CD14-positive monocyte (primary cell): ENCODE measurements around the gene LTA4H. TPM values are rescaled to one million over a fixed set of nuclear protein-coding genes. Genes with fewer than 3 reads are reported as not detected.

Experiments
- DNase-seq, 3 donors: peaks; one replicate each; pipeline ENCODE4 v3.0.0-alpha.2; 2011 to 2022
- H2AFZ ChIP-seq: 2 replicates; pipeline ENCODE4 v1.6.0; 2012; ENCODE audit warnings: mild to moderate bottlenecking, low read depth, low read length, inconsistent platforms; ENCODE audit not compliant: insufficient read depth, poor library complexity, severe bottlenecking
- H3K27ac ChIP-seq, 2 donors: 1 replicate in 1 of 2; 2 replicates in 1 of 2; pipeline ENCODE4 v1.5.1; 2012 to 2013; ENCODE audit warnings: low read length in 2 of 2, control low read depth in 1 of 2, inconsistent platforms in 1 of 2, low read depth in 1 of 2, mild to moderate bottlenecking in 1 of 2
- H3K27me3 ChIP-seq, 2 donors: one replicate each; pipeline versions ENCODE4 v1.6.0 to v1.6.1; 2011 to 2013; ENCODE audit warnings: low read length in 2 of 2; ENCODE audit not compliant: control insufficient read depth in 2 of 2, insufficient read depth in 2 of 2
- H3K36me3 ChIP-seq, 2 donors: replicated peaks in 1 of 2; 1 replicate in 1 of 2; 2 replicates in 1 of 2; pipeline versions ENCODE4 v1.5.1 to v1.6.1; 2012 to 2013; ENCODE audit warnings: low read length in 2 of 2, control low read depth in 1 of 2, inconsistent platforms in 1 of 2, mild to moderate bottlenecking in 1 of 2; ENCODE audit not compliant: insufficient read depth in 2 of 2, control insufficient read depth in 1 of 2
- H3K4me1 ChIP-seq, 2 donors: 1 replicate in 1 of 2; 2 replicates in 1 of 2; pipeline versions ENCODE4 v1.5.1 to v1.6.1; 2012 to 2013; ENCODE audit warnings: low read length in 2 of 2, control low read depth in 1 of 2, inconsistent platforms in 1 of 2, mild to moderate bottlenecking in 1 of 2, moderate library complexity in 1 of 2; ENCODE audit not compliant: insufficient read depth in 2 of 2, control insufficient read depth in 1 of 2
- H3K4me2 ChIP-seq: replicated peaks from 2 replicates; pipeline ENCODE3; 2012; ENCODE audit warnings: low read length, moderate library complexity, mild to moderate bottlenecking; ENCODE audit not compliant: poor library complexity, severe bottlenecking; ENCODE audit errors: extremely low read depth
- H3K4me3 ChIP-seq, 3 experiments: fragments of 200-600 bp in 1 of 3; sonication (generic) in 1 of 3; replicated peaks in 1 of 3; 1 replicate in 2 of 3; 2 replicates in 1 of 3; pipeline ENCODE4 v1.5.1; 2011 to 2013; ENCODE audit warnings: low read length in 3 of 3, mild to moderate bottlenecking in 3 of 3, control low read depth in 2 of 3, low read depth in 2 of 3, inconsistent platforms in 1 of 3, moderate library complexity in 1 of 3
- H3K79me2 ChIP-seq: 2 replicates; pipeline ENCODE4 v1.6.0; 2012; ENCODE audit warnings: mild to moderate bottlenecking, control low read depth, inconsistent platforms, low read length, moderate library complexity; ENCODE audit not compliant: insufficient read depth
- H3K9ac ChIP-seq: 2 replicates; pipeline ENCODE4 v1.6.0; 2017; ENCODE audit warnings: low read length, mild to moderate bottlenecking; ENCODE audit not compliant: insufficient read depth, poor library complexity, severe bottlenecking
- H3K9me3 ChIP-seq, 2 donors: replicated peaks in 1 of 2; 1 replicate in 1 of 2; 2 replicates in 1 of 2; pipeline versions ENCODE4 v1.5.1 to v1.6.1; 2012 to 2013; ENCODE audit warnings: low read length in 2 of 2, control low read depth in 1 of 2; ENCODE audit not compliant: control insufficient read depth in 1 of 2, insufficient read depth in 1 of 2
- H4K20me1 ChIP-seq: 2 replicates; pipeline ENCODE4 v1.6.0; 2012; ENCODE audit warnings: mild to moderate bottlenecking, low read length, control low read depth, moderate library complexity; ENCODE audit not compliant: insufficient read depth
- H3K27ac Mint-ChIP-seq, 7 donors: one replicate each; pipeline ENCODE4 v1.8.0; 2020; ENCODE audit warnings: mild to moderate bottlenecking in 7 of 7, mixed read lengths in 7 of 7, moderate library complexity in 6 of 7, inconsistent platforms in 2 of 7
- H3K27me3 Mint-ChIP-seq, 3 donors: one replicate each; pipeline ENCODE4 v1.8.0; 2021 to 2022; ENCODE audit warnings: low read depth in 3 of 3, mild to moderate bottlenecking in 3 of 3, mixed read lengths in 3 of 3, moderate library complexity in 3 of 3, inconsistent platforms in 1 of 3
- H3K36me3 Mint-ChIP-seq, 2 donors: one replicate each; pipeline ENCODE4 v1.8.0; 2020; ENCODE audit warnings: mixed read lengths in 2 of 2, inconsistent platforms in 1 of 2, mild to moderate bottlenecking in 1 of 2
- H3K4me1 Mint-ChIP-seq: one replicate; pipeline ENCODE4 v1.8.0; 2020; ENCODE audit warnings: mild to moderate bottlenecking, mixed read lengths
- H3K4me3 Mint-ChIP-seq, 2 donors: one replicate each; pipeline ENCODE4 v1.8.0; 2020; ENCODE audit warnings: mild to moderate bottlenecking in 2 of 2, mixed read lengths in 2 of 2, moderate library complexity in 1 of 2
- H3K9me3 Mint-ChIP-seq, 7 donors: one replicate each; pipeline ENCODE4 v1.8.0; 2020 to 2022; ENCODE audit warnings: mixed read lengths in 7 of 7, mild to moderate bottlenecking in 6 of 7, moderate library complexity in 6 of 7, inconsistent platforms in 2 of 7
- CTCF ChIP-seq: fragments of 200-600 bp; IDR thresholded peaks from one replicate; pipeline ENCODE4 v1.8.0; 2022; ENCODE audit warnings: antibody characterized with exemption, mild to moderate bottlenecking
- WGBS: methylation state at CpG from one replicate; pipeline ENCODE4 v1.1.5; 2013; ENCODE audit warnings: missing lambda C conversion rate; ENCODE audit not compliant: insufficient coverage; 5-methylcytosine and 5-hydroxymethylcytosine counted together
- intact Hi-C, 2 donors: fragments of 100-400 bp; cut with micrococcal nuclease; formaldehyde crosslinking; loops; one replicate each; pipeline versions ENCODE4 v1.15.0 to v1.15.1; 2023
- polyA plus RNA-seq, 3 donors: library from polyadenylated mRNA; depleted of rRNA in 1 of 3; unstranded in 2 of 3; stranded (reverse) in 1 of 3; fragments of 300-500 nt in 2 of 3; fragments of >200 nt in 1 of 3; fragmentation: Illumina TruSeq in 2 of 3; gene quantifications; 1 replicate in 2 of 3; 2 replicates in 1 of 3; pipeline ENCODE4 v1.2.3, GENCODE V29; 2012 to 2021

The LTA4H gene
- polyA plus RNA-seq, 3 donors, result 278 to 963 (median 647) TPM

GRCh38 chr12:95974358-95974757 is 61.0 kb downstream of the LTA4H start:
- H3K27me3 Mint-ChIP-seq, result no peaks in the 10 kb centered on the region
- Histone ChIP-seq H4K20me1 (no peaks in the 10 kb centered on the region), H3K9ac (no peak overlapping the region), H3K27ac (no peak overlapping the region), H3K4me1 (no peaks in the 10 kb centered on the region), H2AFZ (no peak overlapping the region), H3K27me3 (no peaks in the 10 kb centered on the region), H3K9me3 (no peaks in the 10 kb centered on the region), H3K36me3 (peaks cover 66 to 74% of the 10 kb centered on the region in 2 donors), H3K79me2 (no peaks in the 10 kb centered on the region), H3K4me2 (no peak overlapping the region), H3K4me3 (no peak overlapping the region)
- no peak for TF ChIP-seq CTCF
- H3K4me1 Mint-ChIP-seq, result peaks cover 2% of the 10 kb centered on the region
- no peak overlapping the region for H3K4me3 Mint-ChIP-seq
- no peak for DNase-seq
- H3K36me3 Mint-ChIP-seq, result peaks cover 70 to 75% of the 10 kb centered on the region in 2 donors
- intact Hi-C loops, result no loop called here
- H3K9me3 Mint-ChIP-seq, result peaks cover 0 to 11% (median 6%) of the 10 kb centered on the region in 7 donors
- no CpG with 5 or more reads among the region's 2 CpGs for WGBS
- no peak overlapping the region for H3K27ac Mint-ChIP-seq

GRCh38 chr12:95972832-95973456 is 62.4 kb downstream of the LTA4H start:
- H3K4me2 ChIP-seq, result no peak overlapping the region
- Mint-ChIP-seq H3K4me1 (peaks cover 2% of the 10 kb centered on the region), H3K36me3 (peaks cover 58 to 63% of the 10 kb centered on the region in 2 donors), H3K27ac (peak overlapping the region in 2 of 7 donors; percentile 51 to 69), H3K27me3 (no peaks in the 10 kb centered on the region), H3K9me3 (peaks cover 0 to 11% (median 6%) of the 10 kb centered on the region in 7 donors), H3K4me3 (no peak overlapping the region)
- no peak overlapping the region for H3K4me3 ChIP-seq
- no peak overlapping the region for H3K27ac ChIP-seq
- TF ChIP-seq CTCF, result no peak
- no peaks in the 10 kb centered on the region for H4K20me1 ChIP-seq
- no peak overlapping the region for H3K9ac ChIP-seq
- peaks cover 54 to 59% of the 10 kb centered on the region in 2 donors for H3K36me3 ChIP-seq
- no peak overlapping the region for H2AFZ ChIP-seq
- no peaks in the 10 kb centered on the region for H3K27me3 ChIP-seq
- no peaks in the 10 kb centered on the region for H3K9me3 ChIP-seq
- DNase-seq, result no peak
- no peaks in the 10 kb centered on the region for H3K4me1 ChIP-seq
- WGBS, result 73% methylated on average over 3 of the region's 4 CpGs
- intact Hi-C loops, result no loop called here
- H3K79me2 ChIP-seq, result no peaks in the 10 kb centered on the region
